Measurements from ENCODE around the gene PKD1L1. TPM values are rescaled to one million over a fixed set of nuclear protein-coding genes. Genes with fewer than 3 reads are reported as not detected.

The PKD1L1 gene
- polyA plus RNA-seq, 1 donor from 2014 or later: 0.06 TPM

- Mint-ChIP-seq H3K4me3 (no peak overlapping the region), H3K27ac (no peak overlapping the region), H3K27me3 (no peaks in the 10 kb centered on the region), H3K9me3 (peaks cover 0 to 5% (median 0%) of the 10 kb centered on the region in 3 donors), H3K4me1 (peaks cover 4 to 7% (median 5%) of the 10 kb centered on the region in 3 donors), H3K36me3 (peaks cover 2% of the 10 kb centered on the region)
These were observed 200.2 kb downstream of the PKD1L1 start for GRCh38 chr7:47748041-47748440.

GRCh38 chr7:47747160-47747559 lies 201.1 kb downstream of the PKD1L1 start:
- Mint-ChIP-seq H3K9me3 (peaks cover 0 to 5% (median 0%) of the 10 kb centered on the region in 3 donors), H3K4me1 (peaks cover 0 to 6% (median 4%) of the 10 kb centered on the region in 3 donors), H3K36me3 (peaks cover 2% of the 10 kb centered on the region), H3K27ac (no peak overlapping the region), H3K27me3 (no peaks in the 10 kb centered on the region), H3K4me3 (no peak overlapping the region)

DNA sequence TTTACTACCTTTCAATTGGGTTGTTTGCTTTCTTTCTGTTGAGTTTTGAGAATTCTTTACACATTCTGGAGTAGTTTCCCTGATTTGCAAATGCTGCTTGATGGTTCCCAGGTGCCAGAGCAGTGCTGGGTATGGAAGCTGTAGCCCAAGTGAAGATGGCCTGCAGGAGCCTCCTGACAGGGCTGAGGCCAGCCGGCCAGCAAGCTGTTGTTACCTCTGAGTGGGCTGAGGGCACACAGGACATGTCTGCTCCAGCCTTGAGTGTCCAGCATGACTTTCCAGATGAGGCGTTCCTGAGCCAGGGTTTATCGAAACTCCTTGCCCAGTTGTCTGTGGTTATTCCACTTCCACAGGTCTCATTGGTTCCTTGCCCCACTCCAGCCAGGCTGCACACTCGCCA lies 201.8 kb downstream of the PKD1L1 start:
- H3K27me3 Mint-ChIP-seq: no peaks in the 10 kb centered on the region
- H3K27ac Mint-ChIP-seq: no peak overlapping the region
- H3K36me3 Mint-ChIP-seq: peaks cover 2% of the 10 kb centered on the region
- H3K9me3 Mint-ChIP-seq: peaks cover 0 to 5% (median 0%) of the 10 kb centered on the region in 3 donors
- H3K4me1 Mint-ChIP-seq: peaks cover 0 to 6% (median 6%) of the 10 kb centered on the region in 3 donors
- no peak overlapping the region for H3K4me3 Mint-ChIP-seq

GRCh38 chr7:47744883-47745282 lies 203.4 kb downstream of the PKD1L1 start:
- Mint-ChIP-seq H3K4me1 (peaks cover 0 to 4% (median 2%) of the 10 kb centered on the region in 3 donors), H3K27me3 (no peaks in the 10 kb centered on the region), H3K9me3 (peaks cover 0 to 3% (median 0%) of the 10 kb centered on the region in 3 donors), H3K27ac (no peak overlapping the region), H3K36me3 (peaks cover 4% of the 10 kb centered on the region), H3K4me3 (no peak overlapping the region)

DNA sequence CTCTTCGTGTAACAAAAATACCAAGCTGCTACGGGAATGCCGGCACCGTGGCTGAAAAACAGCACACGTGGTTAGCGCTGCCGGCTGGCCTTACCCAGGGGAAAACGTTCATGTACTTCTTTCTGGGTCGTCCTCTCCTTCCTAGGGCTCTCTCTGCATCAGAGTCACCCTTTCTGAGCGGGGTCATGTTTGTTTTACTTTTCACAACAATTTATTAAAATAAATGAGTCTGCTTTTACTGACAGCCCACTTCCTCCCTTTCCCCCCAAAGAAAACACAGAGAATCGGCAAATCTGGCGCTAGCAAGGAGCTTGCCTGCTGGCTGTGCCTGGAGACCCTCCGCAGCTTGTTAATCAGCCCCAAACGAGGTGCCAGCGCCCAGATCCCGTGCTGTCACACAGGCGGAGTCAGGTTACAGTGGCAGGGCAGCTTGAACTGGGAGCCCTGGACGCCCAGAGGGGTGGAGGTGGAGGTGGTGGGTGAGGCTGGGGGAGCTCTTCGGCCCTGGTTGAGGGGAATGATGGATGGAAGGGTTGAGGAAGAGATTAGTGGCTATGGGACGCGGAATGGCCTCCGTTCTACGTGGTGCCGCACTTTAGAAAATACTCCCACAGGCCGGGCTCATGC lies 204.2 kb downstream of the PKD1L1 start:
- no peak overlapping the region for H3K27ac Mint-ChIP-seq

GRCh38 chr7:47741984-47742383 lies 206.3 kb downstream of the PKD1L1 start:
- H3K4me3 Mint-ChIP-seq: no peak overlapping the region
- peaks cover 0 to 1% (median 0%) of the 10 kb centered on the region in 3 donors for H3K9me3 Mint-ChIP-seq
- peaks cover 13 to 18% (median 17%) of the 10 kb centered on the region in 3 donors for H3K4me1 Mint-ChIP-seq
- no peak overlapping the region for H3K27ac Mint-ChIP-seq
- H3K27me3 Mint-ChIP-seq: no peaks in the 10 kb centered on the region
- H3K36me3 Mint-ChIP-seq: peaks cover 5% of the 10 kb centered on the region

More for the DNA sequence above, 204.2 kb downstream of the PKD1L1 start:
- peaks cover 0 to under 1% (median 0%) of the 10 kb centered on the region in 3 donors for H3K9me3 Mint-ChIP-seq
- H3K4me3 Mint-ChIP-seq: peak overlapping the region in 2 of 4 donors; percentile 32 to 72
- H3K4me1 Mint-ChIP-seq: peaks cover 3 to 7% (median 6%) of the 10 kb centered on the region in 3 donors
- H3K27me3 Mint-ChIP-seq: no peaks in the 10 kb centered on the region
- peaks cover 4% of the 10 kb centered on the region for H3K36me3 Mint-ChIP-seq

DNA sequence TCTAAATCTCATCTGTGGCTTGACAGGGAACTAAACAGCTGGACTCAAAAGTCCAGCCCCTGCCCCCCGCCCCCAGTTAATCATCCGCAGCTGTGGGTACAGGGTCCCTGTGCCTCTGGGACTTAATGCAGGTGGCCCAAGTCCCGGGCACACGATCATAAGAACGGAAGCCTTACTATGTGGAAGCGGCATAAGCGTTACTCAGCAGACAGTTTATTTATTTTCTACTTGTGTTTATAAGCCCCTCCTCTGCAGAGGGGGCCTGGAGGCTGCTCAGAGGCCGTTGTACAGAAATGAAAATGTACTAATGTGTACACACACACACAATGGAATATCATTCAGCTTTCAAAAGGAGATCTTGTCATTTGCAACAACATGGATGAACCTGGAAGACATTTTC lies 208.4 kb downstream of the PKD1L1 start:
- peaks cover 0 to 1% (median 0%) of the 10 kb centered on the region in 3 donors for H3K9me3 Mint-ChIP-seq
- H3K4me1 Mint-ChIP-seq: peaks cover 10 to 20% (median 17%) of the 10 kb centered on the region in 3 donors
- H3K36me3 Mint-ChIP-seq: peaks cover 5% of the 10 kb centered on the region
- no peak overlapping the region for H3K4me3 Mint-ChIP-seq
- peak overlapping the region in 1 of 3 donors; percentile 78 for H3K27ac Mint-ChIP-seq
- H3K27me3 Mint-ChIP-seq: no peaks in the 10 kb centered on the region

DNA sequence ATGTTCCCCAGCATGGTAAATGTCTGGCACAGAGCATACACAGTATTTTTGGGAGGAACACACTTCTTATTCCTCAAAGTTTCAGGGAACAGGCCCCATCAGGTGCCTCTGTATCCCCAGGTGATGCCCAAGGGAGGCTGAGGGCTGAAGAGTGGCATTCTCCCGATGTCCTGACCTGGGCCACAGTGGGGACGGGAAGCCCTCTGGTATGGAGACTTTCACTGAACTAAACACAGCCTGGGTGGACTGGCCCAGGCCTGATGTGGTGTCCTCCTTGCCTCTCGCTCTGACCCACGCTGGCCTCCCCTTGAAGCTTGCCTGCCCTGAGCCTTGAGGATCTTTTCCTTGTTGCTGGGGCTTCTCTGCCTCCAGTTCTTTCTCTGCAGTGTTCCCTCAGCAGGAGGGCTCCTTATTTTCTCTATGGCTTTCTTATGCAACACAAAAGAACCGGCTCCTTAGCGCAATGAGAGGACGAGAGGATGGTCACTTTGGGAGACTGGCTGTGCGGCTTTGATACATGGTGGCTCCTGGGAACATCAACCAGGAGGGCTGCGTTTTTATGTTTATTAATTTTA lies 208.9 kb downstream of the PKD1L1 start:
- peaks cover 0 to 1% (median 0%) of the 10 kb centered on the region in 3 donors for H3K9me3 Mint-ChIP-seq
- peak overlapping the region in 1 of 3 donors; percentile 21 for H3K27ac Mint-ChIP-seq
- H3K4me3 Mint-ChIP-seq: peak overlapping the region in 1 of 4 donors; percentile 54
- H3K4me1 Mint-ChIP-seq: peaks cover 10 to 25% (median 17%) of the 10 kb centered on the region in 3 donors
- peaks cover 5% of the 10 kb centered on the region for H3K36me3 Mint-ChIP-seq
- no peaks in the 10 kb centered on the region for H3K27me3 Mint-ChIP-seq

DNA sequence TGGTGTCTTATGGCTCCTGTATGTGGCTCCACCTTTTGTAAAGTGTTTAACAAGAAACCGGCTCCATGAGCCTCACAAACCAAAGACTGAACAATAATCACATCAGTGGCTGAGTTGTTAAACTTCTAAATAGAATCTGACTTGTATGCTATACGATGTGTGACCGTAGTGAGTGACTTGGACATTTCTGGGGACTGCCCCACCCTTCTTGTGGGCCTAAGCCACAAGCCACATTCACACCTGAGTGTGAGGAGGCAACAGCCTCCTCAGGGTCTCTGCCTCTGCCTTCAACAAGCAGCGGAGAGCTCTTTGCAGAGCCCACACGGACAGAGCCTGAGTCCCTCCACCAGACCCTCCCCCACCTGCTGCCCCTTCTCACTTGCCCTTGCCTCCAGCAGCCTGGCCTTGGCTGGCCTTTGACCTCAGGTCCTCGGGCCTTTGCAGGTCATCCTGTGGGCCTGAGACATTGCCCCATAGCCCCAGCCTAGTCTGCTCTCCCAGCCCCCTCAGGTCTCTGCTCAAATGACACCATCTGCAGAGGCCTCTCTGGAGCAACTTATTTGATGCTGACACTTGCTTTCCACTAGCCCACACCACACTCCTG lies 209.6 kb downstream of the PKD1L1 start:
- peaks cover 12 to 32% (median 19%) of the 10 kb centered on the region in 3 donors for H3K4me1 Mint-ChIP-seq
- no peaks in the 10 kb centered on the region for H3K27me3 Mint-ChIP-seq
- peak overlapping the region in 2 of 4 donors; percentile 54 to 80 for H3K4me3 Mint-ChIP-seq
- peak overlapping the region in 1 of 3 donors; percentile 76 for H3K27ac Mint-ChIP-seq
- peaks cover 5% of the 10 kb centered on the region for H3K36me3 Mint-ChIP-seq
- H3K9me3 Mint-ChIP-seq: peaks cover 0 to 1% (median 0%) of the 10 kb centered on the region in 3 donors

DNA sequence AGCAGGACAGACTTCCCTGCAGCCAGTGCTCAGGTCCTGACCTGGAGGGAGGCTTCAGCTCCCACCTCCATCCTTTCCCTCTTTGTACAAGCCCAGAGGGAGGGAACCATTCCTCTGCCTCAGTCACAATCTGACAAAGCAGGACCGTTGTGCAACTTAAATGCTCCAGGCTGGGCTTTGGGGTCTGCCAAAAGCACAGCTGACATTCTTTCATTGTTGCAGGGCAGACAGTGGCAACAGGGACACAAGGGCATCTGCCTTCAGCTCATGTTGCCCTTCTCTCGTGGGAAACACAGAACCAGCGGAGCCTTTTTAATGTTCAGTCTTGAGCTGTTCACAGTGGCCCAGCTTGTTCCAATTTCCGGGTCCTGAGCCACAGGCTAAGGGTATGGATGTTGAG lies 210.7 kb downstream of the PKD1L1 start:
- H3K9me3 Mint-ChIP-seq: peaks cover 0 to 1% (median 0%) of the 10 kb centered on the region in 3 donors
- H3K27ac Mint-ChIP-seq: no peak overlapping the region
- peaks cover under 1% of the 10 kb centered on the region for H3K27me3 Mint-ChIP-seq
- peaks cover 5% of the 10 kb centered on the region for H3K36me3 Mint-ChIP-seq
- H3K4me3 Mint-ChIP-seq: no peak overlapping the region
- peaks cover 12 to 32% (median 19%) of the 10 kb centered on the region in 3 donors for H3K4me1 Mint-ChIP-seq

DNA sequence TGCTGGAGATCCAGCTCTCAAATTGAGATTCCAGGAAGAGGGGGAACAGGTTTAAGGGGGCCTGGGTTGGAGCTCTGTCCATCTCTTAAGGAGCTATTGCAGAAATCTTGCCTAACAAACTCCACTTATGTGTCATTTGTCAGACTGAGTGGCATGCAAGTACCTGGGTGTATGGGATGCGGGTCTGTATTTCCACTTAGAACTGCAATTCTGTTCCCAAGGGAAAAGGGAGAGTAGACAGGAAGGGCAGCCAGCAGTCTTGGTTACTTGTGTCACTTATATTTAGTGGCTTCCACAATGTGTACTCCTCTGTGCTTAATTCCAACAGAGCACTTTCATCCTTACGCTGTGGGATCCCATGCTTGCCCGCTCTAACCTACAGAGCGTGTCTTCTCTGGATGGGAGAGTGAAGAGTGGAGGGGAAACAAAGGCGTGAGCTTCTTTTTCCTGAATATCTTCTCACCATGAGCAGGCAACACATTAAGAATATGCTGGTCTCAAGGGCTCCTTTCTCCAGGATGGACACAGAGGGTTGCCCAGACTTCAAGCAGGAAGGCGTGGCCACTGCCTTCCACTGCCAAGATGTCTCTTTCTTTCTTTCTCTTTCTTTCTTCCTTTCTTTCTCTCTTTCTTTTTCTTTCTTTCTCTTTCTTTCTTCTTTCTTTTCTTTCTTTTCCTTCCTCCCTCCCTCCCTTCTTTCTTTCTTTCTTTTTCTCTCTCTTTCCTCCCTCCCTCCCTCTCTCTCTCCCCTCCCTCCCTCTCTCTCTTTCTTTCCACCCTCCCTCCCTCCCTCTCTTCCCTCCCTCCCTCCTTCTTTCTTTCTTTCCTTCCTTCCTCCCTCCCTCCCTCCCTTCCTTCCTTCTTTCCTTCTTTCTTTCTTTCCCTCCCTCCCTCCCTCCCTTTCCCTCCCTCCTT lies 212.6 kb downstream of the PKD1L1 start:
- peaks cover 14 to 32% (median 18%) of the 10 kb centered on the region in 3 donors for H3K4me1 Mint-ChIP-seq
- peaks cover 2% of the 10 kb centered on the region for H3K36me3 Mint-ChIP-seq
- H3K27ac Mint-ChIP-seq: no peak overlapping the region
- no peak overlapping the region for H3K4me3 Mint-ChIP-seq
- peaks cover 3% of the 10 kb centered on the region for H3K27me3 Mint-ChIP-seq
- peaks cover 0 to 2% (median 1%) of the 10 kb centered on the region in 3 donors for H3K9me3 Mint-ChIP-seq

GRCh38 chr7:47734949-47735291 lies 213.3 kb downstream of the PKD1L1 start:
- Mint-ChIP-seq H3K27ac (peak overlapping the region in 1 of 3 donors; percentile 11), H3K4me3 (no peak overlapping the region), H3K9me3 (peaks cover 0 to 2% (median 1%) of the 10 kb centered on the region in 3 donors), H3K36me3 (peaks cover 2% of the 10 kb centered on the region), H3K4me1 (peaks cover 14 to 32% (median 20%) of the 10 kb centered on the region in 3 donors), H3K27me3 (peaks cover 3% of the 10 kb centered on the region)

- H3K36me3 Mint-ChIP-seq: peaks cover 2% of the 10 kb centered on the region
- H3K27ac Mint-ChIP-seq: peak overlapping the region in 1 of 3 donors; percentile 11
- no peak overlapping the region for H3K4me3 Mint-ChIP-seq
- peaks cover 14 to 29% (median 19%) of the 10 kb centered on the region in 3 donors for H3K4me1 Mint-ChIP-seq
- peaks cover 0 to 2% (median 1%) of the 10 kb centered on the region in 3 donors for H3K9me3 Mint-ChIP-seq
- H3K27me3 Mint-ChIP-seq: peaks cover 3% of the 10 kb centered on the region
These were observed 213.8 kb downstream of the PKD1L1 start for GRCh38 chr7:47734287-47734948.

GRCh38 chr7:47730142-47730541 lies 218.1 kb downstream of the PKD1L1 start:
- H3K9me3 Mint-ChIP-seq: peaks cover 0 to 2% (median 0%) of the 10 kb centered on the region in 3 donors
- H3K36me3 Mint-ChIP-seq: peaks cover 1% of the 10 kb centered on the region
- H3K27me3 Mint-ChIP-seq: peaks cover 3% of the 10 kb centered on the region
- peaks cover 22 to 26% (median 26%) of the 10 kb centered on the region in 3 donors for H3K4me1 Mint-ChIP-seq
- no peak overlapping the region for H3K4me3 Mint-ChIP-seq
- H3K27ac Mint-ChIP-seq: peak overlapping the region in 1 of 3 donors; percentile 63
